Measurements from ENCODE around the gene CSRNP2.

Gene CSRNP2

DNA sequence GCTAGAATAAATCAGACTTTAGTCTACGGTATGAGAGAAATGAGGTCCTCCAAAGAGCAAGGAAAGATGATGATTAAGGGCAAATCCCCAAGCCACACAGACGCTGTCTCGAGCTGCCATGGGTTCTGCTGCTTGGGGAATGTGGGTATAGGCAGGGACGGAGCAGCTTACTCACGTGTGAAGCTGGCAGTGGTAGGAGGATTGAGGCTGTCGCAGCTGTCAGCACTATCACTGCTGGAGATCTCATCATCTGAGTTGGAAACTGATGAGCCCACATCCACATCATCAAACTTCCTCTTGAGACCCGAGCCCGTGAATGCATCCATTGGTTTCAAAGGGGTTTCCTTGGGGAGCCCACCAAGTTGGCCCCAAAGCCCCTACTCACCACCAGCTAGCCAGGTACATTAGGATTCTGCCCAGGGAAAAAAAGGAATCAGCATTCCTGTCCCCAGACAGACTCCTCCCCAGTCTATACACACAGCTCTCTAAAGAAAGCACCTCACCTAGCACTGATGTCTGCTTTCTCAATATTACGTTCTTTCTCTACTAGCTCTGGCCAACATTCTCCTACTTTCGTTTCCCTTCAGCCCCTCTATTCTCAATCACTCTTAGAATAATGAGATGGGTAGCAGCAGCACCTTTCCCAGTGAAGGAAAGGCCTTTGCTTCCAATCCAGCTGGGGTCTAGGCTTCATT, 7.0 kb downstream of the CSRNP2 start:
- DNase-seq = no peak

DNA sequence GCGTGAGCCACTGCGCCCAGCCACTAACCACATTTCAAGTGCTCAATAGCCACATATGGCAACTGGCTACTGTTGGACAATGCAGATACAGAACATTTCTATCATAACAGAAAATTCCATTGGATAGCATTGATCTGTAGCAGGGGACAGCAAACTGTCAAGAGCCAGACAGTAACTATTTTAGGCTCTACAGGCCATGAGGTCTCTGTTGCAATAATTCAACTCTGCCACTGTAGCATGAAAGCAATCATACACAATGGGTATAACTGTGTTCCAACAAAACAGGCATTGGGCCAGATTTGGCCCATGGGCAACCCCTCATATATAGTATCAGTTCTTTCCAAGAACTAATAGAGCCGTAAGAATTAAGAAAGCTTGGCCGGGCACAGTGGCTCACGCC, 8.0 kb downstream of the CSRNP2 start:
- no peak for DNase-seq

DNA sequence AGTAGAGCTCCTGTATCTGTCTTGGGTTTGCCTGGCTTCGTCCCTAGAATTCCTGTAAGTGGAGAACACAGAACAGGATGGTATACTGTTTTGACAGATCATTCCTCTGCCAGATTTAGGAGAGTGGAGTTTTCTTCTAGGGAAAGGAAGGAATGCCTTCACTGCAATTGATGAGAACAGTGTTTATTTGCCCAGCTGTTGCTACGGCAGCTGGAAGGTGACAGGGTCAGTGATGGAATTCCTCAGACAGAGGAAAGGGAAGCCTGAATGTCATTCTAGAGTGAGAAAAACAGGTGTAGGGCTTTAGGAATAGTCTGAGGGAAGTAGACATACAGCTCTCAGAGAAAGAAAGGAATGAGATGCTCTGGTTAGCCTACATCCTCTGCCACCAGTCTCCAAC, 11.7 kb downstream of the CSRNP2 start:
- DNase-seq = no peak

DNA sequence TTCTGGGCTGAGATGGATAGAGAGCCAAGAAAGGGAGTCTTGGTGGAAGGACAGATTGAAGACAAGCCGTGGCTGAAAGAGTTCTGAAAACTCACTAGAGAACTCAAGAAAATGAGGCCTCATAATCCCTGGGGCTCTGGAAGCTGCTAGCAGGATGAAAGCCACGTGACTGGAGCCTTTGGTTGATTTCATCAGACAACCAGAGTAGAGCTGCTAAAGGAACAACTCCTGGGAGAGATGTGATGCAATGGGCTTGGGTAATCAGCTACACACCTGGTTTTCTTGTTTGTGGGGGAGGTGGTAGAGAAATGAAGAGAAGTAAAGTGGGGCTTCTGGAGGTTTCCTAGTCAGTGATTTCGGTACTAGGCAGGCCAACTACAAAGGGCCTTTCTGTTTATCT, 13.4 kb downstream of the CSRNP2 start:
- DNase-seq = no peak

DNA sequence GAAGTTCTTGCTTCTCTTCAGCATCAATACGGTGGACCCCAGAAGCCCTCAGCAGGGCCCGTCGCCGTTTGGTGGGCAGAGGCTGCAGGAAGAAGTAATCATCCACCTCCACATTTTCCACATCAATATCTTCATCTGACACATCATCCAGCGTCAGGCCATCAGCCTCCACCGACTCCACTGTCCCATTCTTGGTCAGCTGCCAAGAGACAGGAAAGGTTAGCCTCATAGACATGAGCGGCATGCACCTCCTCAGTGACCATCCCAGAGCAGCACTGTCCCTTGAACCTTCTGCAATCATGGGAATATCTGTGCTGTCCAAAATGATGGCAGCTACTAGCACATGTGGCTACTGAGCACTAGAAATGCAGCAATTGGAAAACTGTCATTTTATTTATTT, 15.6 kb downstream of the CSRNP2 start:
- no peak for DNase-seq

DNA sequence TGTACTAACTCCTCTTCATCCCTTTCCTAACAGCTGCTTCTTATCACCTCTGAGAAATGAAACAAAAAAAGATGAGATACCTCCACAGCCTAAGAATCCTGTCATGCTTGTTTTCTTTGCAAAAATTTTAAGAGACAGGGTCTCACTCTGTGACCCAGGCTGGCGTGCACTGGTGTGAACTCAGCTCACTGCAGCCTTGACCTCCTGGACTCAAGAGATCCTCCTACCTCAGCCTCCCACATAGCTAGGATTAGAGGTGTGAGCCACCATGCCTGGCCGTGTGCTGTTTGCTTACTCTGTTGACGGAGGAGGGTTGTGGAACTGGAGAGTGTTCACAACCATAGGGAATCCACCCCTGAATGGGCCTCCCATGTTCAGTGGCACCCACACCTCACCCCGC, 16.2 kb downstream of the CSRNP2 start:
- DNase-seq = no peak

DNA sequence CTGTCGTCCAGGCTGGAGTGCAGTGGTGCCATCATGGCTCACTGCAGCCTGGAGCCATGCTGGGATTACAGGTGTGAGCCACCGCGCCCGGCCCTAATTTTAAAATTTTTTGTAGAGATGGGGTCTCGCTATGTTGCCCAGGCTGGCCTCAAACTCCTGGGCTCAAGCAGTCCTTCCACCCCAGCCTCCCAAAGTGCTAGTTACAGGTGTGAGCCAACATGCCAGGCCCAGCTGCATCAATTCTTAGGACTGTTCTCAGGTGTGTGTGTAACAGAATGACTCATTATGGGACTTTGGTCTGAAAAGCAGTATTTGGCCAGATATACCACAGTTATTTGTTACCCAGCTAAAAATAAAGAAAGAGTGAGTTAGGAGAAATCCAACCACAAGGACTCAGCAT, 17.9 kb downstream of the CSRNP2 start:
- DNase-seq = no peak

DNA sequence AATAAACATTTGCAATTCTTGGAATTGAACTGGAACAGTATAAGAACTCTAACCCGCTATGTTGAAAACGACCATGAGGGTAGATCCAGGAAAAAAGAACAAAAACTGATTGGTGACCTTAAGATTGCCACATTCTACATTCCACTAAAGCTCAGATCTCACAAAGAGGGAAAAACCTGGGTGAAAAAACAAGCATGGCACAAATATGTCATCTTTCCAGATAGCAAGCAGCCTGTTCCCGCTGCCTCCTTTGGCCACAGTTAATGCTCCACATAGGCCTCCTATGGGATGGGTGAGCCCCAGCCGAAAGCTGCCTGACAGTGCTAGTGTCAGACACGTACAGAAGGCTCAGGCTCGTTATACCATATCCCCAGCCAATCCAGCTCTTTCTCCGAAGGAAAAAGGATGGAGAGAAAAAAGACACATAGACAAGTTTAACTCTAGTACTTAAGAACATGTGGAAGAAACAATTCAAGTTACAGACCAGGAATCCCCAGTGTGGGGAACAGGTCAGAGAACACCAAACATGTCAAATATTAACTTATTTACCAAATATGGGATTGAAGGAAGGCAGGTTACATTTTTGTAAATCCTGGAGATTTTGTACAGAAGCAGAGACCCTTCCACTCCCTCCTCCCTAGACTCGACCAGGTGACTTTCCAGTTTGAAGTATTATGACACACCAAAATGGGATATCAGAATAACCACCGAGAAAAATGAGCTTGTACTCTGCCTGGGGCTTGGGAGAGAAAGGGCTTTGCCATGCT, 20.6 kb downstream of the CSRNP2 start:
- no peak for DNase-seq

DNA sequence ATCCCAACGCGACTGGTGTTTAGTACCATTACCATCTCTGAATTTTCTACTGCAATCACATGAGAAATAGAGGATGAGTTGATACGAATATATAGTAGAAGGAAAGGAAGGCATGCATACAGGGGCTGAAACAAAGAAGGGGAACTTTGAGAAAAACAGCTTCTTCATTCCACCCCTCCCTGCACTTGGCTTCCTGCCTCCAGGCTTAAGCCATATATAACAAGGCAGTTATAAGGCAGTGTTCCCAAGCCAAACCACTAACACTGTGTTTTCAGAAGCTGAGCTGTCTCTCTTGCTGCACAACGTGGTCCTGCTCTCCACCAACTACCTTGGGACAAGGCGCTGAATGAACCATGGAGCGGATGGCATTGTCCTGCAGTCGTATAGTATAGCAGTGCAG, 24.3 kb downstream of the CSRNP2 start:
- DNase-seq = no peak

DNA sequence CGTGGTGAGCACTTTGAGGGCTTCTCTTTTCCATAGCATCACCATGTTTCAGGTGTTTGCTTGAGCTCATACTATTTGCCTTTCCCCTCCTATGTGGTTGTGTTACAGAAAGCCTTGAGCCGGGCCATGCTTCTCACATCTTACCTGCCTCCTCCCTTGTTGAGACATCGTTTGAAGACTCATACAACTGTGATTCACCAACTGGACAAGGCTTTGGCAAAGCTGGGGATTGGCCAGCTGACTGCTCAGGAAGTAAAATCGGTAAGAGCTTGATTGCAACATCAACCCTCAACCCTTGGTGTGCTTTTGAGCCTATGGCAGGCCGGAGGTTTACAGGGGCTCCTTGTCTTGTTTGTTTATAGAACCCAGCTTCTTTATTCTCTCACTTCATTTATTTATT, 27.2 kb downstream of the CSRNP2 start:
- DNase-seq = no peak

DNA sequence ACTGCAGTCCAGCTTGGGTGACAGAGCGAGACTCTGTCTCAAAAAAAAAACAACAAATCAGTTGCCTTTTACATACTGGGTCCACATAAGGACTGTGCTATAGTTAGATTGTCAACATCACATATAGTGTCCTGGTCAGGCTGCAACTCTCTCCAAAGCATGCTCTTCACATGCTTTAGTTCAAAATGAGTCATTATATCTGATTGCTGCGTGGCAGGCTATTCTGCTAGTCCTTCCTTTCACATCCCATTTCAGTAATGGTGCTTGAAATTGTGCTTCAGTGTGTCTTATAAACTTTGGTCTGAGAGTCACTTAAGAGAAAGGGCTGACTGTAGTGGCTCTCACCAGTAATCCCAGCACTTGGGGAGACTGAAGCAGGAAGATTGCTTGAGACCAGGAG, 28.3 kb downstream of the CSRNP2 start:
- DNase-seq = no peak

DNA sequence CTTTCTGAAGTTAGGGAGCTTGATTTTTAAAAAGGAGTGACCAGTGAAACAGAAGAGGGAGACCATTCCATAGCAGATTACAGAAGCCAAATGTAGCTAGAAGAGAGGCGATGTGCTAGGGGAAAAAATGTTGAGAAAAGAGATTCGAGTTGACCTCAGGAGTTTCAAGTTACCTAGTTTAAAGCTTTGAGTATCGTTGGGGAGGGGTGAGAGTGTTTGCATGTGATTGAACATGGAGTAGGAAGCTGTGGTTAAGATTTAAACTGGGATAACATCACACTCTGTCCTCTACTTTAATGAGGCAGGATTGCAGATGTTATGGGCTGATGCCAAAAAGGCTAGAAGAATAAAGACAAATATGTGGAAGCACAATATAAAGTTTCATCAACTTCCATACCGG, 31.6 kb downstream of the CSRNP2 start:
- no peak for DNase-seq

DNA sequence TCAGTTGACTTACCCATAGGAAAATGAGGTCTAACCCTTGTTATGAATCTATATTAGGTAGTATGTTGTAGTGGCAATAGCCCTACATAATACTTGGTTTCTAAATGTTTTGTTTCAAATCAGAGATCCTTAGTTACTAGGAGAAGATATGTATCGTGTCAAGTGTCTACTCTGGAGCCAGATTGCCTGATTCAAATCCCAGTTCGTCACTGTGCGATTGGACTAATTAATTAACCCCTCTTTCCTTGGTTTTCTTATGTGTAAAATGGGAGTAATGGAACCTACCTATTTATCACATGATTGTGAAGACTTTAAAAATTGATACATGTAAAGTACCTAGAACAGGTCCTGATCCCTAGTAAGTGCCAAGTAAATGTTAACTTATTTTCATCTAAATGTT, 33.9 kb downstream of the CSRNP2 start:
- DNase-seq = no peak

DNA sequence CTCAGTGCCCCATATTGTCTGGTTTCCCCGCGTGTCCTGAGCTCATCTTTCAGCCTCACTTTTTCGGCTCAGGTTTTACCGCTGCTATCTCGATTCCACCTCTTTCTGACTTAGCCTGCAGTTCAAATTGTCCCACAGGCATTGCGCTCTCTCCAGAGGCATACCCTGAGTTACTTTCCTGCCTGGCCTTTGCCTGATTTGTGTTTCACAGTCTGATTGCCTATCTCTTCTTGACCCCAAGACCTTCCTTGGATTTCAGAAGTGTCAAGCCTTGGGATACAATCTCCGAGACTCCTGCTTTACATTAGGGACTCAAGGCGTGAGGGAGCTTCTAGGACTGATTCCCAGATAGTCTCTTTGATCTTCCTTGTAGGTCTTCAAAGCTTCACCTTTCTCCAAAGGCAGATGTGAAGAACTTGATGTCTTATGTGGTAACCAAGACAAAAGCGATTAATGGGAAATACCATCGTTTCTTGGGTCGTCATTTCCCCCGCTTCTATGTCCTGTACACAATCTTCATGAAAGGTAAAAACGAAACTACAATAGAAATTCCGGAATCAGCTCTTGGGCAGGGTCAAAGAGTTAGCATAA, 34.6 kb downstream of the CSRNP2 start:
- no peak for DNase-seq

DNA sequence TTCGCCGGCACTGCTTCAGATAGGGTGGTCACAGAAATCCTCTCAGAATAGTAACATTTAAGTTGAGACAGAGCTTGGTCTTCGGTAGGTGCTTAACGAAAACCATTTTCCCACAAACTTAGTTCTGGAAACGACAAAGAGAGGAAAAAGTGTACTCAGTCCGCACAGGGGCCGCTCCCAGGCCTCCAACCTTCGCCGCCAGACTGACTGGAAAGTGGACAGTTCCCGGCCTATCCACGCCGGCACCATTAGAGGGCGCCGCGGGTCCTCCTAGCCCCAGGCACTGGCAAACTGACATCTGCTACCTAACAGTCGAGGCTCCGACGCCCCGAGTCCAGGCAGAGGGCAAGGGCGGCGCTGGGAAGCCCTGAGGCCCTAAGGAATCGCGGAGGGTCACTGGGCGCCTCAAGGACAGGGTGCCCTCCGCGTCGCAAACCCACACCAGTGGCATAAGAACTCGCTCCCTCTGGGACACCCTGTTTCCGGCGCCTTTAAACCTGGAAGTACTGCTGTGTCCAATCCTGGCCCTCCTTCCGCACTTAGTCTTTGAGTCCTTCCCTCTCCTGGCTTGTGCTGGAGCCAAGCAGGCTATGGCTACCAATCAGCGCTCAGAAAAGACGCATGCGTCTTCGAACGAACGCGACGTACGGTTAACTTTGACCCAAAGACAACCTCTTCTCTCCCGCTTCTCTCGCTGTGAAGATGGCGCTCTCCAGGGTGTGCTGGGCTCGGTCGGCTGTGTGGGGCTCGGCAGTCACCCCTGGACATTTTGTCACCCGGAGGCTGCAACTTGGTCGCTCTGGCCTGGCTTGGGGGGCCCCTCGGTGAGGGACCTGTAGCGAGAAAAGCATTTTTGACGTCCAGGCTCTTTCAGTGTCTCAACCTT, 35.5 kb downstream of the CSRNP2 start, which contains the start of gene LETMD1:
LETMD1 (plus strand) TSS at position 673 of the 886 bp plus-strand sequence; CDS start at position 703, 30 bp downstream.
- DNase-seq = peak; percentile 85

DNA sequence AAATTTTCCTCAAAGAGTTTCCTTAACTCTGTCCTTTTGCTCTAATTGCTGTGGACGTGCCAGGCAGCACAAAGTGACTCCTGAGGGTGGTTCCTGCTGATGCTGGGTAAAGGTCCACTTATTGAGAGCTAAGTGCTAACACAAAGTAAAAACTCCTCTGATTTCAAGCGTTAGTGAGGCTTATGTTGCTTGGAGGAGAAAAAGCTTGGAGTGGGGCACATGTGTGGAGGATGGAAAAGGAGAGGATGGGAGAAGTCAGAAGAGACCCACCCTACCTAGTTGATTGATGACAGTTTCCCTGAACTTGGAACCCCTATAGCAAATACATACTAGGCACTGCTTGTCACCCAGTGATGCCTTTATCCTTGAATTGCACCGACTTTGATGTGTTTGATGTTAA, 47.1 kb downstream of the CSRNP2 start:
- no peak for DNase-seq

DNA sequence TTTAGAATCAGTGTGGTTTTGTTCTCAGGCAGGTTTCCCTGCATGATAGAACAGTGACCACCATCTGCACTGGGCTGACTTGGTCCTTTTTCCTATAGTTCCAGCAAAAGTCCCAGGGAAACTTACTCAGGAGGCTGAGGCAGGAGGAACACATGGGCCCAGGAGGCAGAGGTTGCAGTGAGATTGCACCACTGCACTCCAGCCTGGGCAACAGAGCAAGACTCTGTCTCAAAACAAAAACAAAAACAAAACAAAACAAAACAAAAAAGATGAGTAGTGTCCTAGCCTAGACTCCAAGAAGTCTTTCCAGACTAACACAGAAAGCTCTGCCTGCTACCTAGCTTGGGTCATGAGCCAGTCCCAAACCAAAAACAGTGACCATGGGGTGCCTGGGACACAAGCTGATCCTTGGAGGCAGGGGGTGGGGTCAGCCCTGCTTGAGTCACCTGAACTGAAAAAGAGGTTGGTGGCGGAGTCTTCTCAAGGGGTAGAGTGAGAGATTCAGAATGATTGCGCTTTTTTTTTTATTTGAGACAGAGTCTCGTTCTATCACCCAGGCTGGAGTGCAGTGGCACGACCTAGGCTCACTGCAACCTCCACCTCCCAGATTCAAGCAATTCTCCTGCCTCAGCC, 49.8 kb downstream of the CSRNP2 start:
- DNase-seq = no peak

DNA sequence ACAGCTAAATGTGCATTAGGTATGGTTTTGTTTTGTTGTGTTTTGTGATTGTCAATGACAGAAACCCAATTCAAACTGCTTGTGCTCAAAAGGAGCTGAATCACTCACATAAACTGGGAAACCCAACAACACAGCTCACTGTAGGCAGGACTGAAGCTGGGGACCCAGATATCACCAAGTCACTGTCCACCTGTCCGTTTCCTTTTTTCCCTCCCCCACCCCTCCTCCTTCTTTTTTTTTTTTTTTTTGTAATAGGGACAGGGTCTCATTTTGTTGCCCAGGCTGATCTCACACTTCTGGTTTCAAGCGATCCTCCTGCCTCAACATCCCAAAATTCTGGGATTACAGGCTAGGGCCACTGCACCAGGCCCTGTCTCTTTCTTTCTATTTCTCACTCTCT, 50.3 kb downstream of the CSRNP2 start:
- no peak for DNase-seq

DNA sequence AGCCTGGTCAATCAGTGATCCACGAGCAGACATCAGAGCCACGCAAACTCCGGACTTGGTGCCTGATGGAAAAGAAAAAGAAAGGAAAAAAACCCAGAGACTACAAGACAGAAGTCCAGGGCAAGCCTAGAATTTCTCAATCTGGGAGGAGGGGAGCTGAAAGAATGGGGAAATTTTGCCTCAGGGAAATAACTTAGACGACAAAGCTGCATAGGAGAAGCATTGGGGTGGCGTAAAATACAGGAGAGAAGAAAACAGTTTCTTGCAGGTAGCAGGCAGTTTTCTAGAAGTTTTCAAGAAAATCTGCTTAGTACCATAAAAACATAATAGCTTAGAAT, 54.6 kb downstream of the CSRNP2 start:
- no peak for DNase-seq

DNA sequence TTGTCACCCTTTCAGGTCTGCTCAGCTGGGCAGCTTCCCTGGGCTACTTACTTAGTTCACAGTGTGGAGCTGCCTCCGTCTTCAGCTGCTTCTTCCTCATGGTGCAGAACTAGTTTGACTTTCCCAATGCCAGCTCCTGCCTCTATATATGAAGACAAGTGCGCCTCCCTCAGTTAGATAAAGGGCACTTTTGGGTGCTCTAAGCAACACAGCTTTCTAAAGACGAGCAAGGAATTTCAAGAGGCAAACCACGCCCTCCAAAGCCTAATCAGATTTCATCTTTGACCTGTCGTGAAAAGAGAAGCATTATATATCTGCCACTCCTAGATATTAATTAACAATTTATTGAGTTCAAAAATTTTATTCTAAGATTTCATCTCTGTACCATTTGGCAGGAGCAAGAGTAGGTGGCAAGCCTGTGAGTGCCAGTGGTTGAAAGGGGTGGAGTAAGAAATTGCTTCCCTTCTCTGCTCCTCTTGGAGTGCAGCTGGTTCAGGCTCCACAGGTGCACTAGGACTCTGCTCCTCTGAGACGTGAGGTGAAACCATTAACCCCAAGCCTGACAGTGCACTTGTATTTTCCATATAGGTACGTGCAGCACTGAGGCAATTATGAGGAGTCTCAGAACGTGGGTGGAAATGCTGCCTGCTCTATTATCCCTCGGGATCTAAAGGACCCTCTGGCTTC, 55.1 kb downstream of the CSRNP2 start:
- peak; percentile 11 for DNase-seq

DNA sequence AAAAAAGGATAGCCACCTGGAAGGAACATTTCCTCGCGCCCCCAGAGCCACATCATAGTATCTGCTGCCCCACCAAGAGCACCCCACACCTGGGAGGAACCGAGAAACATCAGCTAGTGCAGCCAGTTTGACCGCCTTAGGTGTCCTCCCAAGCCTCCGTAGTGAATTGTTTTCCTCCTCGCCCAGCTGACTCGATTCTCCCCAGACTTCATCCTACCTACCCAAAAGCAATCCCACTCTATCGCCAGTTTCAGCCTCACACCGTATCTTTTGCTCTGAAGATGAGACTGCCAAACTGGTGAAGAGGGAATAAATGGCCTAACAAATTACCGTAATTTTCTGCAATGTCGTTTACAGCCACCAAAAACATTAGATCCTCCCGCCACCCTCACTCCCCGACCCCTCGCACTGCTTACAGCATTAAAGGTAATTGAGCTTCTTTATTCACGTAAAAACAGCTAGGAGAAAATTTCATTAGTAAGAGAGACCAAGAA, 56.0 kb downstream of the CSRNP2 start:
- no peak for DNase-seq

All from DMS79 (cell line).